Stimulated activated CD4-positive, alpha-beta T cell treated with anti-CD3 and anti-CD28 coated beads, Interleukin-2, amount 100 ng/mL, for 24 hours (primary cell): ENCODE results near the gene COL16A1.
"Not testable (repeated sequence)": the region's sequence is repeated elsewhere in the genome, so short reads cannot be mapped to it uniquely, and the experiment has no call there.

Experiments
- DNase-seq, 2 donors: peaks; one replicate each; pipeline ENCODE4 v3.0.0-alpha.2; 2020

Gene COL16A1

DNA sequence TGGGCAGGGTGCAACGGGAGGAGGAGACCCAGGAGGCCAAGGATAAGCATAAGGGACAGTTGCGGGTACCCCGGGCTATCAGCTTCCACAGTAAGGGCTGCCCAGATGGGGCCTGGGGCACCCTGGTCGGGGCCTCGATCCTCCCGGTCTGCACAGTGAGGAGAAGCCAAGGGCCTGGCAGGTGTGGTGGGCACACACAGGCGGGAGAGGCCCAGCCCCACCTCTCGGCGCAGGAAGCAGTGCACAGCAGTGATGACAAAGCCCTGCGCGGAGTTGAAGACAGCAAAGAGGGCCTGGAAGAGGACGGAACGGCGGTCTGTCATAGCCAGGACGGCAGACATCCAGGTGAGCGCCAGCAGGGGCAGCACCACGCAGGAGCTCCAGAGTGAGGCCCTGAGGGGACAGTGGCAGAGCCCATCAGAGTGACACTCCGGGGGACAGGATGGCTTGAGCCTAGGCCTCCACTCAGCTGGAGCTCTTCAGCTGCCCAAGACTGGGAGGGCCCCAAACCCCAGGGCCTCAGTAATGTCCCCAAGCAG lies 29.0 kb upstream of the COL16A1 start:
- DNase-seq, result no peak

GRCh38 chr1:31732343-31732742 lies 28.5 kb upstream of the COL16A1 start:
- DNase-seq, result no peak

DNA sequence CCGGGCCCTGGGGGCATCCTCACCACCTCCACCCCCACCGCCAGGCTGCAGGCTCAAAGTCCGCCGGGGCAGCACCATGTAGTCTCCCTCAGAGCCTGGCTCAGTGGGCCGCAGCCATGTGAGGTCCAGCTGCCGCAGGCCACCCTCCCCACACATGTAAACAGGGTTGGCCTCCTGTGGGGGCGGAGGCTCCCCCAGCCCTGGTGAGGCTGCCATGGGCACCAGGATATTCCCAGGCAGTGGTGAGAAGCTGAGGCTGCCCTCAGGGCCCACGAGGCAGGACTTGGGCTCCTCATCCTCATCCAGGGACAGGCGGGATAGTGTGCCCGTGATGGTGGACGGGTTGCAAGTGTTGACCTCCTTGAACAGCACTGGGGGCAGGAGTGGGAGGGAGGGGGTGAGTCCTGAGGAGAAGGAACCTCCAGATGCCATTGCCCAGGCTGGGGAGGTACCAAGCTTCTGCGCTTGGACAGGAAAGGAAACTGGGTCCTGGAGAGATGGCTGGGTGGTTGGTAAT lies 27.3 kb upstream of the COL16A1 start:
- DNase-seq, result no peak

GRCh38 chr1:31730336-31731048 lies 26.7 kb upstream of the COL16A1 start:
- DNase-seq, result no peak

GRCh38 chr1:31727849-31728248 lies 24.0 kb upstream of the COL16A1 start:
- no peak for DNase-seq

DNA sequence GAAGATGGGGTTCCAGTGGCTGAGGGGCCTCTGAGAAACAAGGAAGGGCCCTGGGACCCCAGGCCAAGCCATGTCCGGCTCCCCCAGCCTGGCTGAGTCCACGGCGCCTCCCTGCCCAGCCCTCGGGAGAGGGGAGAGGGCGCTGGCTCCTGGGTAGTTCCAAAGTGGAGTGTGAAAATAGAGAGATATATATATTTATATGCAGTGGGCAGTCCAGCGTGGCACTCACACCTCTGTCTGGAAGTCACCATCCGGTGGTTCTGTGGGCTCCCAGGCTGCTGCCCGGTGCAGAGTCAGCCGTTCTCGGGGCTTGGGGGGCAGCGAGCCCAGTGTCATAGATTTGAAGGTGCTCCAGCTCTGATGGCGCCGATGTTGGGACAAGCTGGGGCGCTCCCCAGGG lies 23.4 kb upstream of the COL16A1 start:
- DNase-seq, result no peak

DNA sequence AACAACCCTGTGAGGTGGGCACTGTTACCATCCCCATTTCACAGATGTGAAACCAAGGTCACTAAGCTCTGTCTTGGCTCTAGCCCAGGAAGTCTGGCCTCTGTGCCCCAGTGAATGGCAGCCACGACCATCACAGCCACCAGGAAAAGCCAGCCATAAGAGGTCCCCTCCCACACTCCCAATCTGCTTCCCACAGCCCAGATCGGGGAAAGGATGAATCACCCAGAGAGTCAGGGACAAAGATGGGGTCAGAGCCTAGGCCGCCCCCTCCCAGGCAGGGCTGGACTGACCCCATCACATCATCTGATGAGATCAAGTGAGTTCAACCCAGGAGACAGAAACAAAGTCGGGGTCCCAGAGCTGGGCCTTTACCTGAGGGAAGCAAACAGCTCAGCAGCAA lies 22.9 kb upstream of the COL16A1 start:
- DNase-seq, result no peak

GRCh38 chr1:31725777-31726535 lies 22.1 kb upstream of the COL16A1 start:
- DNase-seq, result no peak

GRCh38 chr1:31725134-31725533 lies 21.3 kb upstream of the COL16A1 start:
- no peak for DNase-seq

GRCh38 chr1:31723828-31724359 lies 20.1 kb upstream of the COL16A1 start:
- DNase-seq, result peak; percentile 58 to 61

- no peak for DNase-seq
These were observed 14.6 kb upstream of the COL16A1 start for GRCh38 chr1:31718327-31718897.

DNA sequence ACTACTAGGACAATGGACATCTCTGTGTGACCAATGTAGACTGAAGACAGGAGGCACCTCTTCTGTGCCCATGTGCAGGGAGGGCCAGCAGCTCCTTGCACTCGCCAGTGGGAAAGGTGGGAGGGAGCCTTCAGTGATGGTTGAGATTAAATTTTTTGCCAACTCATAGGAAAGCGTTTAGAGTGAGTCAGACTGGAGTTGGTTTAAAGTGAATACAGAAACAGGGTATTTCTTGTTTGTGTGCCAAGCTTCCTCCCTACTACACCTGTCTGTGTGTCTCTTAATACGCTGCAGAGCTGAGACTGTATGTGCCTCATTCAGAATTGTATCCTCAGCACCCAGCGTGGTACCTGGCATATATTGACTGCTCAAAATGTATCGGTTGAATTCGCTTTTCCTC lies 13.5 kb upstream of the COL16A1 start:
- DNase-seq, result no peak

- no peak for DNase-seq
These were observed 12.0 kb upstream of the COL16A1 start for GRCh38 chr1:31715873-31716220.

GRCh38 chr1:31715087-31715872 lies 11.5 kb upstream of the COL16A1 start:
- DNase-seq, result peak; percentile 48 to 68

- peak in 1 of 2 donors; percentile 35 for DNase-seq
These were observed 10.7 kb upstream of the COL16A1 start for GRCh38 chr1:31714442-31715086.

DNA sequence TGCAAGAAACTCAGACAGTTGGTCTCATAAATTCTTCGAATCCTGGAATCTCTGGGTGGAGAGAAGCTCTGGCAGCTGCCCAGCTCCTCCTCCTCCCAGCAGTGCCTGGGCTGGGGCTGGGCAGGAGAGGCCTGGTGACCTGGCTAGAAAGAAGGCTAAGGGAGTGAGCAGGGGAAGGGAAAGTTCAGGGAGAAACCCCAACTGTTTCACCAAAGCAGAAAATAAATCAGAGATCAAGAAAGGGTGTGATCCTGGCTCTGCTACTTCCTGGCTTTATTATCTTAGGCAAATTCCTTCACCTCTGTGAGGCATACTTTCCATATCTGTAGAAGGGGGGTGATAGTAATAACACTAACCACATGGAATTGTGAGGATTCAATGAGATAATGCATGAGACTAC lies 8.8 kb upstream of the COL16A1 start:
- no peak for DNase-seq

GRCh38 chr1:31712068-31712467 lies 8.3 kb upstream of the COL16A1 start:
- DNase-seq, result no peak

DNA sequence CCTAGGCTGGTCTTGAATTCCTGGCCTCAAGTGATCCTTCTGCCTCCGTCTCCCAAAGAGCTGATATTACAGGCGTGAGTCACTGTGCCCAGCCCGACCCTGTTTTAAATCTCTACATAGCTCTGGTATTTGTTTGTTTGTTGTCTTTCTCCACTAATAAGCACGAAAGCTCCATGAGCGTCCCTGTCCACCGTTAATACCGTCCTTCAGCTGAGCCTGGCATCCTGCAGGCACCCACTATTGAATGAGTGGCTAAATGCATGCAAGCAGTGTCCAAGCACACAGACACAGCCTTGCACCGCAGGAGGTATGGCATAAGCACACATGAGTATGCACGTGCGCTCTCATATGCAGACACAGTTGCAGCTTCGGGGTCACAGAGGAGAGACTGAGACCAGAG lies 4.5 kb upstream of the COL16A1 start:
- DNase-seq, result no peak

GRCh38 chr1:31707711-31708110 lies 3.9 kb upstream of the COL16A1 start:
- DNase-seq, result no peak

GRCh38 chr1:31707059-31707600 lies 3.3 kb upstream of the COL16A1 start:
- DNase-seq, result not testable (repeated sequence)

DNA sequence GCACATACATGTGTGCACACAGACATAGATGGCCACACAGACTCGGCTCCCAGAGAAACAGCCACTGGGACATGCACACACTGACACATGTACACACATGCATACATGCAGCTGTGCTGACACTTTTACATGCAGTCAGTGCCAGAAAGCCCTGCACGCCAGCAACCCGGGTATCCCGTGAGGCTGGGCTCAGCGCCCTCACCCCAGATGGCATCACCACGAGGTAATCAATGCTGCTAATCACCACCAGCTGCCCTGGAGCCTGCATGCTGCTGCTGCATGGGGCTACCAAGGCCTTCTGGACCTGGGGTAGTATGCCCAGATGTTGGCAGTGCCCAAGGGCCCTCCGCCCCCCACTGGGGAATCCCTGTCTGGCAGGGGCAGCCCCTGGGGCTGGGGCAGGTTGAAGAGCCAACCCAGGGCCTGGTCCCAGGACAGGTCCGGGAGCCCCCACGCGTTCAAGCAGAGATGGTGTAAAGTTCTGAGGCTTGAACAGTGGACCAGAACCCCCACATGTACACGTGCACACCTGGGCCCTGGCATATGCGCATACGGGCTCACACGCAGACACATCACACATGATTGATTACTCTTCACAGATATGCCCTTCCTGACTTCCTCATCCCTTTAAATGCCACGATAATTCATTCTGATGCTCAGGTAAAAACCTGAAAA lies 2.7 kb upstream of the COL16A1 start:
- DNase-seq, result no peak
